HG03135 (cell line): ENCODE data around the gene ZBTB3.
"Not testable (repeated sequence)": the region's sequence is repeated elsewhere in the genome, so short reads cannot be mapped to it uniquely, and the experiment has no call there.

Experiments
- ATAC-seq: cut with Tn5 transposase; IDR thresholded peaks from one replicate; pipeline ENCODE4 v1.9.1; 2021; ENCODE audit warnings: mild to moderate bottlenecking, moderate library complexity; ENCODE audit not compliant: unreplicated experiment

Gene ZBTB3

DNA sequence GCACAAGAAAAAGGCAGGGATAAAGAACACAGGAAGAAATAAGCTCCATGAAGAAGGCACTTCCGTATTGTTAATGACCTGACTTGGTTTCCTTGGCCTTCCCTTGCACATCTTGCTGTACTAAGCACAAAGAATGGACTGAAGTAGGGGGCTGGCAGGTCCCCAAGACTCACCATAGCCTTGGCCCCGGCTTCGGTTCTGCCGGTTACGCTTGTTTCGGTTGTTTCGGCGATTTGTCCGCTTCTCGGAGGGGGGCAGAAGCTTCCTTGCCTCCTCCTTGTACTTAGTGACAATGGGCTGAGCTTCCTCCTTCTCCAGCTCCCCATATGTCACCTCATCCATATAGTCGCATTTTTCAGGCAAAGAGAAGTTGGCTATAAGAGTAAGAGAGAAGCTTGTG lies 37.1 kb downstream of the ZBTB3 start:
- ATAC-seq, result no peak

- ATAC-seq, result no peak
Observed at GRCh38 chr11:62716206-62716605, 37.8 kb downstream of the ZBTB3 start.

DNA sequence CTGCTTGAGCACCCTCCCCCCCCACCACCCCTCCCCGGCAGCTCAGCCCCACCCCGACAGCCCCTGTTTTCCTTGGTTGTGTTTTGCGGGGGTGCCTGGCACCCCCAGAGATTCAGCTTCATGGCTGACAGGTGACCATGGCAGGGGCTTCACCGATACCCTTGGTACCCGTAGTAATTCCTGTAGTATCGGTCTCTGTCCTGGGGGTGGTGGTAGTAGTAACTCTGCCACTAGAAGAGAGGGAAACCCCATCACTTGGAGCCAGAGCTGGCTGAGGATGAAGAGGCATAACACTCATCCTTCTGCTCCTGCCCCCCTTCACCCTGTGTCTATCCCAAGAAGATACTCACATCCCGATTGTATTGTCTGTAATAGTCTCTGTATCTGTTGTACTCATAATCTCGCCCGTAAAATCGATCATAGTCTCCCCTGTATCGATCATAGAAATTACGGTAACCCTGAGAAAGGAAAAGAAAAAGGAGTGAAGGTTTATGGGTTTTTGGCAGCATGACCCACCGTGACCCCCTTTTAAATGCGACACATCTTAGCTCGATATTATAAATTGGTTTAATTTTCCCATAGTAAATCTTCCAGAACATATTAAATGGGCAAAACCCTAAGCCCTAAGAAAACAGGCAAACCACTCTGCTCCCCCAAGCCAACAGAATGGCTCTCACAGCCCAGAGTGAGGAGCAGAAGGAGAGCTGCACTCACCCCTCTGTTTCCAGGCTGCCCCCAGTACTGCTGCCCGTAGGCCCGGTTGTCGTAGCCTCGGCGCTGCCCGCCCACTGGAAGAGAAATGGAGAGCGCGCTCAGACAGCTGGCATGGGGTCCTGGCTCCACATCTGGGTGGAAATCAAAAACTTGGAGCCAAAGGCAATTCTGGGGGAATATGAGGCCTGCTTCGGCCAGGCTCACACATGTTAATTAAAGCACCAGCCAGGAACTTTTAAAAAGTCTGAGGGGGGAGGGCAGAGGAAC lies 38.5 kb downstream of the ZBTB3 start:
- no peak for ATAC-seq

GRCh38 chr11:62713343-62713742 lies 40.6 kb downstream of the ZBTB3 start:
- no peak for ATAC-seq

GRCh38 chr11:62712861-62713260 lies 41.1 kb downstream of the ZBTB3 start:
- no peak for ATAC-seq

GRCh38 chr11:62712276-62712812 lies 41.6 kb downstream of the ZBTB3 start:
- no peak for ATAC-seq

GRCh38 chr11:62710001-62710345 lies 44.0 kb downstream of the ZBTB3 start:
- ATAC-seq, result peak; percentile 12

- peak; percentile 67 for ATAC-seq
Observed at GRCh38 chr11:62709247-62710000, 44.5 kb downstream of the ZBTB3 start.

DNA sequence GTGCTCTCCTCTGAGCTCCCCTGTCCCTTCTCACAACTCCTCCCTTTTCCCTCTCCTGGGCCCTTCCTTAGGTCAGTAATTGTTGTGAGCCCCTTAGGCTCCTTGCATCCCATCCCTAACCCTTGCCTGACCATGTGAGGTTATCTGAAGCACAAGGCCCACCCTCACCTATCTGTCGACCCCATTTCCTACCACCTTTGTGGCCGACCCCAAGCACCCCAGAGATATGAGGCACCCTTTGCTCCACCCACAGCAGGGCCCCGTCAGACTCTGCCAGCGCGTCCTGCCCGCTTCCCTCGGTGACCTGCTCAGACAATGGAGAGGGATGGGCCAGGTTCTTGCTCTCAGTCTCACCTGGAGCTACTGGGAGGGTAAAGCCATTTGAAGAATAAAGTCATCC lies 45.2 kb downstream of the ZBTB3 start:
- ATAC-seq, result no peak

GRCh38 chr11:62708392-62708791 lies 45.6 kb downstream of the ZBTB3 start:
- ATAC-seq, result no peak

DNA sequence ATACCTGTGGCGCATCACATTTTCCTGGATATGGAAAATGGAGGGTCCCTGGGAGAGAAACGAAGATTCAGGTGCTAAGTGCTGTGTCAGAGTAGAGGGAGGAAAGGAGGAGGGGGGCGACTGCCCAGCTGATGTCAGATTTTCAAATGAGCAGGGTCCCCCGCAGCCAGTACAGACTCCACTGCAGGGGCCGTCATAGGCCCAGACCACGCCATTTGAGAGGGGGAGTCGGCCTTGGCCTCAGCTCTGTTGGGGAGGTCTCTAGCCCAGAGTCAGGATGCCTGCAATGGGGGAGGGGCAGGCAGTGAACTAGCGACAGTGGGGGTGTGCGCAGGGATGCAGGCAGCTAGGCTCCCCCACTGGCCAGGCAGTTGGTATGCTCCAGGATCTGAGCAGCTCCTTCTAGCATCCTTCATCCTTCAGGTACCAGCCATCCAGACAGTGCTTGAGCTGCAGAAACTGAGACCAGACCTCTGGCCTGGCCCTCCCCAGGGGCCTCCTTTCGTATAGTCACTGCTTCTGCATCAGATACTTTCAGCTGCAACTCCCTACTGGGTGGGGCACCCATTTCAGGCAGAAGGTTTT lies 46.6 kb downstream of the ZBTB3 start, which contains the start of the genes BSCL2 and GNG3:
Gene BSCL2, minus strand, starts transcription at position 148 of the 585 bp plus-strand sequence. CDS start 229 bp downstream, outside the sequence.
Gene GNG3, plus strand, starts transcription at position 400 of the 585 bp plus-strand sequence. CDS start 620 bp downstream, outside the sequence.
- no peak for ATAC-seq

DNA sequence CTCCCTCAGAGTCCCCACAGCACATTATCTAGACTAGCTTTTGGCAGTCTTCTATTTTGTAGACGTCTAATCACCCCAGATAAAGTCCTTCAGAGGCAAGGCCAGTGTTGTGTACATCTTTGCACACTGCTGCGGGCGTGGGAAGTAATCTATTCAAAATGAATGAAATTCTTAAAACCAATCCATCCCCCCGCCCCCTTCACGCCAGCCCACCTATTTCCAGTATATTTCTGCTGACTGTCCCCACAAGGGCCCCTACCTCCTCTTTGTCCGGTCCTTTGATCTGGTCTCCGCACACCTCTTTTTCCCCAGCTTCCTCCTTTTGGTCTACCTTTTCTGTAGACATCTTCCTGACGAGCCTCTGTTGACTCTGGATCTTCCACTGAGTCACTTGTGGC lies 47.1 kb downstream of the ZBTB3 start:
- no peak for ATAC-seq

- peak; percentile 64 for ATAC-seq
Observed at GRCh38 chr11:62705880-62706849, 47.8 kb downstream of the ZBTB3 start.

DNA sequence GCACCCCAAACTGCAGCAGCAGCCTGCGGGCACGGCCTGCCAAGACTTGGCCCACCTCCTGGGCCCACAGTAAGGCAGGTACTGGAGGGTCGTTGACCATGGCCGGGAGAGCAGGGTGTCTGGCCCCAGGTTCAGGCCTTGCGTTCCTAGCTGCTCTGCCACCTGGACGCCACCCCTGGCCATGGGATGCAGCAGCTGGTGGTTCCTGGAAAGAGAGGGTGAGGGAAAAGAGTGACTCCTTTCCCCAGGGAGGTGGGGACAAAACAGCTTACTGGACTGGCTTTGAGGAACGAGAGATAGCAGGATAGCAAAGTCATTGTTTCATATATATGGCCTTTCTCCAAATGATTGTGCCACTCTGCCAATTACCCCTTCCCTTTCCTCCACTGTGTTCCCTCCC lies 48.5 kb downstream of the ZBTB3 start:
- ATAC-seq, result no peak

DNA sequence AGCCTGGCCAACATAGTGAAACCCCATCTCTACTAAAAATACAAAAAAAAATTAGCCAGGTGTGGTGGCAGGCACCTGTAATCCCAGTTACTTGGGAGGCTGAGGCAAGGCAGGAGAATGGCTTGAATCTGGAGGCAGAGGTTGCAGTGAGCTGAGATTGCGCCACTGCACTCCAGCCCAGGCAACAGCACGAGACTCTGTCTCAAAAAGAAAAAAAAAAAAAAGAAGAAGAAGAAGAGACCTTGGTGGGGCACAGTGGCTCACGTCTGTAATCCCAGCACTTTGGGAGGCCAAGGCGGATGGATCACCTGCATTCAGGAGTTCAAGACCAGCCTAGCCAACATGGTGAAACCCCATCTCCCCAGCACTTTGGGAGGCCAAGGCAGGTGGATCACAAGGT lies 50.0 kb downstream of the ZBTB3 start:
- ATAC-seq, result not testable (repeated sequence)

- ATAC-seq, result no peak
Observed at GRCh38 chr11:62702246-62702645, 51.7 kb downstream of the ZBTB3 start.
